Measurements from ENCODE around the gene TCIRG1.
"Not testable (repeated sequence)": the region's sequence is repeated elsewhere in the genome, so short reads cannot be mapped to it uniquely, and the experiment has no call there.

- TF ChIP-seq CTCF (IDR thresholded peaks at IDR 0.05; ENCODE audit: insufficient read depth, low read length, poor library complexity, severe bottlenecking); EZH2phosphoT487 (conservative IDR thresholded peaks at IDR 0.05; ENCODE audit: low read length): not testable (repeated sequence)
Measured at GRCh38 chr11:67995129-67995528, 43.7 kb upstream of the TCIRG1 start.

Measured in SU-DHL-6 (cell line).